ENCODE results near the gene TRPM3. TPM values are rescaled to one million over a fixed set of nuclear protein-coding genes. Genes with fewer than 3 reads are reported as not detected.
"Not testable (repeated sequence)": the region's sequence is repeated elsewhere in the genome, so short reads cannot be mapped to it uniquely, and the experiment has no call there.

The TRPM3 gene
- total RNA-seq, 1 experiment from 2014 or later, result not detected

- H3K27ac ChIP-seq (ENCODE audit: low read length); BruUV-seq (replicated peaks); in situ Hi-C loops (cut with HindIII; ENCODE audit: low pct_unique_long_range_greater_than_20kb, low sequenced_read_pairs); H3K4me1 ChIP-seq (ENCODE audit: control insufficient read depth, insufficient read depth, low read length); H3K9me3 ChIP-seq (ENCODE audit: control insufficient read depth, insufficient read depth, low read depth, low read length); H3K36me3 ChIP-seq (ENCODE audit: control insufficient read depth, insufficient read depth, low read length); H3K4me3 ChIP-seq (ENCODE audit: low read depth in 2 of 2, low read length in 2 of 2); ATAC-seq; CTCF ChIA-PET; H3K27me3 ChIP-seq (ENCODE audit: control insufficient read depth, insufficient read depth, low read length); intact Hi-C loops (cut with micrococcal nuclease; ENCODE audit: unreplicated experiment); POLR2A ChIA-PET; DNase-seq (ENCODE audit: low read depth, low spot score): not testable (repeated sequence)
Observed at GRCh38 chr9:70706797-70707196, 414.6 kb downstream of the TRPM3 start.

GRCh38 chr9:70701163-70701562, 420.3 kb downstream of the TRPM3 start:
- Histone ChIP-seq H3K9me3 (ENCODE audit: control insufficient read depth, insufficient read depth, low read depth, low read length) (no peaks in the 10 kb centered on the region), H3K4me1 (ENCODE audit: control insufficient read depth, insufficient read depth, low read length) (no peaks in the 10 kb centered on the region), H3K4me3 (ENCODE audit: low read depth in 2 of 2, low read length in 2 of 2) (no peak overlapping the region), H3K27ac (ENCODE audit: low read length) (no peak overlapping the region), H3K27me3 (ENCODE audit: control insufficient read depth, insufficient read depth, low read length) (no peaks in the 10 kb centered on the region), H3K36me3 (ENCODE audit: control insufficient read depth, insufficient read depth, low read length) (no peaks in the 10 kb centered on the region)
- ATAC-seq, result no peak
- no peak for TF ChIP-seq POLR2AphosphoS5 (IDR thresholded peaks at IDR 0.05; ENCODE audit: low read depth, low read length)
- no peak for TF ChIP-seq TCF7L2 (IDR thresholded peaks at IDR 0.05; ENCODE audit: low read depth, low read length)
- TF ChIP-seq SIN3A (IDR thresholded peaks at IDR 0.05; ENCODE audit: borderline replicate concordance, insufficient read depth, low read depth, low read length), result no peak
- TF ChIP-seq, protein P1, sequence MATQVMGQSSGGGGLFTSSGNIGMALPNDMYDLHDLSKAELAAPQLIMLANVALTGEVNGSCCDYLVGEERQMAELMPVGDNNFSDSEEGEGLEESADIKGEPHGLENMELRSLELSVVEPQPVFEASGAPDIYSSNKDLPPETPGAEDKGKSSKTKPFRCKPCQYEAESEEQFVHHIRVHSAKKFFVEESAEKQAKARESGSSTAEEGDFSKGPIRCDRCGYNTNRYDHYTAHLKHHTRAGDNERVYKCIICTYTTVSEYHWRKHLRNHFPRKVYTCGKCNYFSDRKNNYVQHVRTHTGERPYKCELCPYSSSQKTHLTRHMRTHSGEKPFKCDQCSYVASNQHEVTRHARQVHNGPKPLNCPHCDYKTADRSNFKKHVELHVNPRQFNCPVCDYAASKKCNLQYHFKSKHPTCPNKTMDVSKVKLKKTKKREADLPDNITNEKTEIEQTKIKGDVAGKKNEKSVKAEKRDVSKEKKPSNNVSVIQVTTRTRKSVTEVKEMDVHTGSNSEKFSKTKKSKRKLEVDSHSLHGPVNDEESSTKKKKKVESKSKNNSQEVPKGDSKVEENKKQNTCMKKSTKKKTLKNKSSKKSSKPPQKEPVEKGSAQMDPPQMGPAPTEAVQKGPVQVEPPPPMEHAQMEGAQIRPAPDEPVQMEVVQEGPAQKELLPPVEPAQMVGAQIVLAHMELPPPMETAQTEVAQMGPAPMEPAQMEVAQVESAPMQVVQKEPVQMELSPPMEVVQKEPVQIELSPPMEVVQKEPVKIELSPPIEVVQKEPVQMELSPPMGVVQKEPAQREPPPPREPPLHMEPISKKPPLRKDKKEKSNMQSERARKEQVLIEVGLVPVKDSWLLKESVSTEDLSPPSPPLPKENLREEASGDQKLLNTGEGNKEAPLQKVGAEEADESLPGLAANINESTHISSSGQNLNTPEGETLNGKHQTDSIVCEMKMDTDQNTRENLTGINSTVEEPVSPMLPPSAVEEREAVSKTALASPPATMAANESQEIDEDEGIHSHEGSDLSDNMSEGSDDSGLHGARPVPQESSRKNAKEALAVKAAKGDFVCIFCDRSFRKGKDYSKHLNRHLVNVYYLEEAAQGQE (IDR thresholded peaks at IDR 0.05; ENCODE audit: insufficient read depth in 1 of 2, low read depth in 2 of 2, low read length in 1 of 2), result no peak
- no peak for TF ChIP-seq CTCF (IDR thresholded peaks at IDR 0.05)
- in situ Hi-C loops (cut with HindIII; ENCODE audit: low pct_unique_long_range_greater_than_20kb, low sequenced_read_pairs) (no loop called here), intact Hi-C loops (cut with micrococcal nuclease; ENCODE audit: unreplicated experiment) (no loop called here)
- no peak for DNase-seq (ENCODE audit: low read depth, low spot score)
- ChIA-PET CTCF (no interaction called here), POLR2A (no interaction called here)
- BruUV-seq (replicated peaks), result no TSS peak

- Histone ChIP-seq H3K27me3 (ENCODE audit: control insufficient read depth, insufficient read depth, low read length) (no peaks in the 10 kb centered on the region), H3K36me3 (ENCODE audit: control insufficient read depth, insufficient read depth, low read length) (no peaks in the 10 kb centered on the region), H3K4me1 (ENCODE audit: control insufficient read depth, insufficient read depth, low read length) (no peaks in the 10 kb centered on the region), H3K27ac (ENCODE audit: low read length) (no peak overlapping the region), H3K9me3 (ENCODE audit: control insufficient read depth, insufficient read depth, low read depth, low read length) (no peaks in the 10 kb centered on the region), H3K4me3 (ENCODE audit: low read depth in 2 of 2, low read length in 2 of 2) (no peak overlapping the region)
- BruUV-seq (replicated peaks), result no TSS peak
- in situ Hi-C loops (cut with HindIII; ENCODE audit: low pct_unique_long_range_greater_than_20kb, low sequenced_read_pairs) (no loop called here), intact Hi-C loops (cut with micrococcal nuclease; ENCODE audit: unreplicated experiment) (no loop called here)
- ATAC-seq (no peak), DNase-seq (ENCODE audit: low read depth, low spot score) (no peak)
- ChIA-PET POLR2A (no interaction called here), CTCF (no interaction called here)
- no peak for TF ChIP-seq SIN3A (IDR thresholded peaks at IDR 0.05; ENCODE audit: borderline replicate concordance, insufficient read depth, low read depth, low read length)
- TF ChIP-seq POLR2AphosphoS5 (IDR thresholded peaks at IDR 0.05; ENCODE audit: low read depth, low read length), result no peak
- TF ChIP-seq, protein P1 (IDR thresholded peaks at IDR 0.05; ENCODE audit: insufficient read depth in 1 of 2, low read depth in 2 of 2, low read length in 1 of 2), result no peak
- no peak for TF ChIP-seq TCF7L2 (IDR thresholded peaks at IDR 0.05; ENCODE audit: low read depth, low read length)
- no peak for TF ChIP-seq CTCF (IDR thresholded peaks at IDR 0.05)
Observed at GRCh38 chr9:70696694-70697335, 424.6 kb downstream of the TRPM3 start.

All from Panc1 (cell line).